Putamen (tissue), 1 donor: ENCODE results near the gene PRDM11.

Experiments
- DNase-seq: peaks from one replicate; pipeline ENCODE4 v3.0.0-alpha.2; 2016; ENCODE audit warnings: low spot score

PRDM11 gene

DNA sequence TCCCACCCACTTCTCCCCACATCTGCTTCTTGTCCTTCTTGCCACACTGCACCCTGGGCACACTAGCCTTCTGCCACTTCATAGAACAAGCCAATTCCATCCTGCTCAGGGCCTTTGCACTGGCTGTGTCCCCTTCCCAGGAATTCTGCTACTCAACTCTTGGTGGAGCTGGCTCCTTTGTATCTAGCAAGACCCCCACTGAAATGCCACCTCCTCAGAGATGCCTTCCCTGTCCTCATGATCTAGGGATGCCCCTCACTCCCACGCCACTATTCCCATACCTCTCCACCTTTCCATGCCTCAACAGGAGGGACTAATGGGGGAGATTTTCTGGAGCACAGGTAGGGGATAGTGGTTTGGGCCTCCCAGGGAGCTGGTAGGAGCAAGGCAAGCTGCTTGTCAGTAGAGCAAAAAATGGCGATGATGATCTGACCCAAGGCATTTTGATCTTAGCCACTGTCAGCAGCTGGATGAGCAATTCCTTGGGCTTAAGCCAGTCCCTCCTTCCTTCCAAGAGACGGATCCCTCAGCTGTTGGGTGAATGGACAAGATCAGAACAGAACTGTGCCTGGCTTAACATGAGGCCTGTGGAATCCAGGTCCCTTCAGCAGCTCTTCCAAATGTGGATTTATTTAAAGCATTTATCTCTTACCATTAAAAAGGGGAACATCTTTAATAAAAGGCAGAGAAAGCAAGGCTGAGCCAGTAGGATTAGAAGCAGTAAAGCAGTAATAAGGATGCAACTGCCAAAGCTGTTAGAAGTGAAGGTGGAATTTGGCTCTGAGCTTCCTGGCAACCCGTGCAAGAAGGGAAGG lies 4.0 kb upstream of the PRDM11 start:
- DNase-seq = no peak

DNA sequence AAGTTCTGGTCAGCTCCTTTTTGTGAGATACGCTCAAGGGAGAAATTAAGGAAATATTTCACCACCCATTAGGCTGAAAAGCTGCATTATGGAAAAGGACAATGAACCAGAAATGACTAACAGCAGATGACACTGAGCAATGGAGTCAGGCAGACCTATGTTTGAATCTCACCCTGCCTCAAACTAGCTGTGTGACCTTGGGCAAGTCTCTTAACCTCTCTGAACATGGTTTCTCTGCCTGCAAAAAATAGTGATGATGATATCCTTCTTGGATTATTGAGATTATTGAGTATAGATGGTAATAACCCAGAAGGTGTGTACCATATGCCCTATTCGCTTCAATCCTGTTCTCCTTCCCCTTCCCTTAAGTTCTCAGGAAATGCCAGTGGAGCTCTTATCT lies 2.9 kb upstream of the PRDM11 start:
- no peak for DNase-seq

DNA sequence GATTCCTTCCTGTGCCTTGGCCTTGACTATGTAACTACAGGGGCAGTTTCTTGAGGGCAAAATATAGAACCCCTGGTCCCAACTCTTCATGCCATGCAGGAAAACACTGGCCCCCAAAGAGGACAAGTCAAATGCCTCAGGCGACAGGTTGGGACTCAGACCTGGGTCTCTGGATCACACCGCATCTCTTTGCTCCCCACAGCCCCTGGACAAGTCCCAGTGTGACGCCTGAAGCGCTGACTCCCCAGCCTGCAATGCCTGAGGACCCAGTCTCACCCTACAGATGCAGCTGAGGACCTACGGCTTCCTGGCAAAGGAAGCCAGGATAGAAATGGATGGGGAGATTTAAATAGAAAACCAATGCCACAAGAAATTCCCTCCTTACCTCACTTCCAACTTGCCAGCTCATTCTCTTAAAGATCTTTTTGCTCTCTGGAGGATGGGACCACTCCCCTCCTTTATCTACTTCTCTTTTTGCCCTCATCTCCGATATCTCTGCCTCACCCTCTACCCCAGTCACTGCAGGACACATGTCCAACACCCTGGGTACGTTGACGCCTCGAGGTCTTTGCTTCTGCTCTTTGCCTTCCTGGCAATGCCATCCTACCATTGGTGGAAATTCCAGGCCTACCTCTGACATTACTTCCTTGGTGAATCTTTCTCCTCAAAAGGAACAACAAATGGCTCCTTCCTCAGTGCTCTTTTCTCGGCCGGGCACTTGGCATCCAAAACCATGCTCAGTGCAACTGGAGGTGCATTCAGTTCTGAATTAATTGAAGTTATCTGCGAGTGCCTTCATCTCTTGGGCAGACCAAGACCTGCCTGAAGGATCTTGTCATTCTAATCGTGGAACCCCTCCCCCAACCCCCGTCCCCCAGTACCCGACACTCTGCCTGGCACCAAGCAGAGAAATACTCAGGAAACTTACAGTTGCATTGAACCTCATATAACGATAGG lies 2.0 kb upstream of the PRDM11 start:
- no peak for DNase-seq

DNA sequence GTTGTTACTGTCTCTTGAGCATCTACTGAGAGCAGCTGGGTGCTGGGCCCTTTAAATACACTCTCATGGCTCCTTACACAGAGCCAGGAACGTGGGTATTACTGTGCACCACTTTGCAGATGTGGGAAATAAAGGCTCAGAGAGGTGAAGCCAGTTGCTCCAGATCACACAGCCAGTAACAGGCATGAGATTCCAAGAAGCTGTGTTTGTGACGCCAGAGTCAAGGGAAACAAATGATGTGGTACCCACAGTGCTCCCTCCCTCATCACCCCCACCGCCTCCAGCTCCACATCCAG lies 1.4 kb upstream of the PRDM11 start:
- DNase-seq = no peak

DNA sequence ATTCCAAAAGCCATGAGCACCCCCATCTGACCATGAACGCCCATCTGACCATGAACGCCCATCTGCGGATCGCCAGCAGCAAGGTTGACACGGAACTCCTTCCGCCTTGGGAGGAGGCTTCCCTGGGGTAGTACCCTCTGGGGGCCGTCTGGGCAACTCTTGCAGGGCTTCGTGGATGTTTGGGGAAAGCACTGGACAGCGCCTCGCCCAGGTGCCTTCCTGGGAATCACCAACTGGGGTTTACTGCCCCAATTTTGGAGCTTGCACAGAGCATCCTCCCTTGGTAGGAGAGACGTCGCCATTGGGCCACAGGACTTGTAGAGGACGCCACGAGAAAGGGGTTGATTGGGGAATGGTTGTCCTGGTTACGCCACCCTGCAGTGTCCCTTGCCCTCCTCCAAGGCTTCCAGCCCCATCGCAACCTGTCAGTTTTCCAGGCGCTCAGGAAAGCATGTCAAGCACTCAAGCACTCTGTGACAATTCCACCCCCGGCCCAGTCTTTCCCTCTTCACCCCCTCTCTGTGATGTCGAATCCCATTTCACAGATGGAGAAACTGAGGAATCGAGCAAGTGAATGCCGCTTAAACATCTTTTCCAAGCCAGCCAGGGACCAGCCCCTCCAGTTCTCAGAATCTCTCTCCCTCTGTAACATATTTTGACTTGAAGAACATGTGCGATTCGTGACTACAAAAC lies 914 bp upstream of the PRDM11 start:
- DNase-seq = peak; percentile 22

DNA sequence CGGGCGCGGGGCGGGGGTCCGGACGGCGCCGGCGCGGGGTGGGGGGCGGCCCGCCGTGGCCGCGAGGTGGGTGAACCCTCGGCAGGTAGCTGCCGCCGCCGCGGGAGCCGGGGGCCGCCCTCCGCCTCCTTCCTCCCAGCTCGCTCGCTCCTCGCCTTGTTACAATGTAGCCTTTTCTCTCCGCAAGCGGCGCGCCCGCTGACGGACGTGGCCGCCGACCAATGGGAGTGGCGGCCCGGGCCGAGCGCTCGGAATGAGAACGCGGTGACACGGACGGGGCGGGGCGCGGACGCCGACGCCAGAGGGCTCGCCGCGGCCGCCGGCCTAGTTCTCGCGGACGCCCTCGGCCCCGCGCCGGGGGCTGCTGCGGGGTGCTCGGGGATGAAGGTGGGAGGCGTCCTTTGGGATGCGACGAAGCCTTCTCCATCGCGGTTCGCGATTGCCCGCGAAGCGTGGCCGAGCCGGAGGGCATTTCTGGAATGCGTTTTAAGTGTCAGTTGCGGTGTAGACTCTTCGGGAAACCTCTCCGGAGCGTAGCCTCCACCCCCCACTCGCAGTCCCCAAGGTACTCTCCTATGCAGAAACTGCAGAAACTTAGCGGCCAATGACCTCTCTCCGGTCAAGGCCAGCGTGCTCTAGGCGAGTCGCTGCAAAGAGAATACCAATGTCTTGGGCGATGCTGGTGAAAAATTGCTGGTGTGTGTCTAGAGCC lies 734 bp downstream of the PRDM11 start:
- peak; percentile 95 for DNase-seq

DNA sequence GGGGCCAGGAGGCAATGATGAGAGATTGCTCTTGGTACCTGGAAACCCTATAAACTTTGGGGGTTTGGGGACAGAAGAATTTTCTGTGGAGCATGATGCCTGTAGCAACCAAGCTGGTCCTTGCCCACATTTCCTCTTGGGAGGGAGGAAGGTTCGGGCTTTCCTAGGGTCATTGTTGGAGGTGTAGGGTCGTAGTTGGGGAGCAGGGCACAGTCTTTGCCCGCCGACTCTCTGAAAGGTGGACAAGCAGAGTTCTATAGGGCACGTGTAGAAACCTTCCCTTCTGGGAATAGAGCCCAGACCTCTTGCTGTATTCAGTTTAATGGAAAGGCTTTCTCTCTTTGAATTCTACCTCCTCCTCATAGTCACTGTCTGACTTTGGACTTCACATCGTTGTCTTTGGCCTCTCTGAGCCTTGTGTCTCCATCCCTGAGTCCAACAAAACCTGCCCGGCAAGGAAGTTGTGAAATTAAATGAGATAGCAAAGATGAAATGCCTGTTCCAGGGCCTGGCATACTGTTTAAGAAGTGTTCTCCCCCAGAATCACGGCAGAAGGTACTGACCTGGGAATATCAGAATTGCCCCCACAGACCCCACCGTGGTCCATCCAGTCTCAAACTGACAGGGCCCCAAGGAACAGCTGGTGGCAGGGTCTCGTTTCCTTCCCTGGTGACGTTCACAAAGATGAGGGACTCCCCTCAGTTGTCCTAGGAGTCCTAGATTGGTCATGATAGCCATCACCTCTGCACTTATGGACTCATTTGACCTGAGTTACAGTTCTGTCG lies 1.6 kb downstream of the PRDM11 start:
- DNase-seq = no peak

GRCh38 chr11:45149483-45150056 lies 3.1 kb downstream of the PRDM11 start:
- no peak for DNase-seq

DNA sequence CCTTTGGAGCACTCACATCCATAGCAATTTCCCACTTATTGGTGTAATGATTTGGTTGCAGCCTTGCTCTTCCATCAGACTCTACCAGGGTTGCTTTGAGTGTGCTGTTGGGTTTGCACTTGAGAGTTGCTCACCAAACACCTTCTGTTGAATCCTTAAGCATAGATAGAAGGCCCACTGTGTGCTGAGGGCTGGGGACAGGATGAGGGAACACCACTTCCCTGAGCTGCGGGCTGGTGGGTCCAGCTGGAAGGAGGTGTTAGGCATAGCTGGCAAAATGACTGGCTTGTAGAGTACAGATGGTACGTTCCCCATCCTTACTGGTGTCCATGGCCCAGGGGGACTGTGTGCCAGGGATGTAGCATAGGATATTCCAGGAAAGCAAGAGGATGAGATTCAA lies 3.9 kb downstream of the PRDM11 start:
- DNase-seq = no peak

- no peak for DNase-seq
These were observed 4.5 kb downstream of the PRDM11 start for GRCh38 chr11:45150943-45151342.

DNA sequence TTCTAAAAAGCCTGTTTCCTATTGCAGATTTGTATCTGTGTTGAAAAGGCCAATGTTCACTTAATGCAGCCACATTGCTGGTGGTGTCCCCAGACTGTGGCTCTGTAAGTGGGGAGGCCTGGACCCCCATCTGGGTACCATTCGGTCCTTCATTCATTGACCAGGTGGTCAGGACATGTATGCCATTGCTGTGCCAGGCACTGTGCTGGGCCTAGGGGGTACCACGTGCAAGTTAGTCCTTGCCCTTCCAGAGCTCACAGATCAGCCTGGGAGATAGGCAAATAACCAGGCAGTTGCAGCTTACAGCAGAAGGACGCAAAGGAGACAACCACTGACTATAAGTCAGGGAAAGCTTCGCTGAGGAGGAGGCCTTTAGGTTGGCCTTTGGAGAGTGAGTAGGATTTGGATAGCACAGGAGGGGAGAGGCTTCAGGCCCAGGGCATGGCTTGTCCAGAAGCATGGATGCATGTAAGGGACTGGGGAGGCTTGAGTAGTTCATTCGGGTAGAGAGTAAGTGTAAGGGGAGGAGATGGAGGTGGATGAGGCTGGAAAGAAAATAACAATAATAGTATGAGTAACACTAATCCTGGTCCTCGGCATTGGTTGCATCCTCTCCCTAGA lies 5.0 kb downstream of the PRDM11 start:
- DNase-seq = no peak

- no peak for DNase-seq
These were observed 6.5 kb downstream of the PRDM11 start for GRCh38 chr11:45152740-45153595.

DNA sequence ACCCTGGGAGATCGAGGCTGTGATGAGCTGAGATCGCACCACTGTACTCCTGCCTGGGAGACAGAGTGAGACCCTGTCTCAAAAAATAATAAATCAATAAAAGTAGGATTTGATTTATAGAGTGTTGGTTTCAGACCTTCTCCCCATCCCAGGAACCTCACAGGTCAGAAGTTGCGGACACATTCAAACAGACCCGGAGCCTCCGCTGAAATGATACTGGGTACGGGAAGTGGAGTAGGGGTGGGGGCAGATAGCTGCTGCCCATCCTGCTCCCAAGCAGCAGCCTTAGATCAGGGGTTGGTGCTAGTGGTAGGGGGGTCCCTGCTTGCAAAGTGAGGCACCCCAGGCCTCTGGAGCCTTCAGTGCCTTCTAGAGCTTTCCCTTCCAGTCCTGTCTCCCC lies 7.8 kb downstream of the PRDM11 start:
- no peak for DNase-seq

GRCh38 chr11:45155058-45155551 lies 8.7 kb downstream of the PRDM11 start:
- DNase-seq = no peak

DNA sequence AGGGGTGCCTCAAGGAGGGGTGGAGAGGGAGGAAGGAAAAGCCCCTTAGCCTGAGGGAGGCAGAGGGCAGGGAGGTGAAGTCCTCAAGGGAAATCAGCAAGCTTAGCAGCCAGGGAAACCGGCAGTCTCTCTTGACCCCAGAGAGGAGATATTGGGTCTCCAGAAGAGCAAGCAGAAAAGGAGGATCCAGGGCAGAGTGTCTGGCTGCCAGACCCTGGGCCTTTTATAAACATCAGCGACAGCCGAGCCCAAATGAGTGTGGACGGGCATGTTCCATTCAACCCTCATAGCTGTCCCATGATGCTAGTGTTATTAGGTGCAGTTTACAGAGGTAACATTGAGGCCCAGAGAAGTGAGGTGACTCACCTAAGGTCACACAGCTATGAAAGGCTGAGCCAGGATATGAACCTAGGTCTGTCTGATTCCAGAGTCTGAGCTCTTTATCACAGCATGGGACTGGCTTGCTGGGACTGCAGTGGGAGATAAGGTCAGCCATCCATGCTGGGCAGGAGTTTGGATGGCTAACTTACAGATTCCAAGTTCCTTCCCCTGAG lies 9.3 kb downstream of the PRDM11 start:
- no peak for DNase-seq

GRCh38 chr11:45156201-45156600 lies 9.8 kb downstream of the PRDM11 start:
- DNase-seq = no peak

DNA sequence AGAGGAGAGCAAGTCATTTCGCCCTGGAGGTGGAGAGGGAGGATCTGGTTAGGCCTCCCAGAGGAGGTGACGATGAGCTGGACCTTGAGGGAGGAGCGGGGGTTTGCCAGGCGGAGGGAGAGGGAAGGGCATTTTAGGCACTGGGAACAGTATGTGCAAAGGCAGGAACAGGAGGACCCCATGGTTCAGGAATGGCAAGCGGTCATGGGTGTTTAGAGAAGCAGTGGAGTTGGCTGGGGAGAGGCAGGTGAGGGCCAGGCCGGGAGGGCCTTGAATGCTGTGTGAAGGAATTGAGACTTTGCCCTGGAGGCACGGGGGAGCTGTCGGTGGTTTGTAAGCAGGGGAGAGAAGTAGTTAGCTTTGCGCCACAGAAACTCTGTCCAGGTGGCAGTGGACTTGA lies 10.3 kb downstream of the PRDM11 start:
- DNase-seq = no peak

DNA sequence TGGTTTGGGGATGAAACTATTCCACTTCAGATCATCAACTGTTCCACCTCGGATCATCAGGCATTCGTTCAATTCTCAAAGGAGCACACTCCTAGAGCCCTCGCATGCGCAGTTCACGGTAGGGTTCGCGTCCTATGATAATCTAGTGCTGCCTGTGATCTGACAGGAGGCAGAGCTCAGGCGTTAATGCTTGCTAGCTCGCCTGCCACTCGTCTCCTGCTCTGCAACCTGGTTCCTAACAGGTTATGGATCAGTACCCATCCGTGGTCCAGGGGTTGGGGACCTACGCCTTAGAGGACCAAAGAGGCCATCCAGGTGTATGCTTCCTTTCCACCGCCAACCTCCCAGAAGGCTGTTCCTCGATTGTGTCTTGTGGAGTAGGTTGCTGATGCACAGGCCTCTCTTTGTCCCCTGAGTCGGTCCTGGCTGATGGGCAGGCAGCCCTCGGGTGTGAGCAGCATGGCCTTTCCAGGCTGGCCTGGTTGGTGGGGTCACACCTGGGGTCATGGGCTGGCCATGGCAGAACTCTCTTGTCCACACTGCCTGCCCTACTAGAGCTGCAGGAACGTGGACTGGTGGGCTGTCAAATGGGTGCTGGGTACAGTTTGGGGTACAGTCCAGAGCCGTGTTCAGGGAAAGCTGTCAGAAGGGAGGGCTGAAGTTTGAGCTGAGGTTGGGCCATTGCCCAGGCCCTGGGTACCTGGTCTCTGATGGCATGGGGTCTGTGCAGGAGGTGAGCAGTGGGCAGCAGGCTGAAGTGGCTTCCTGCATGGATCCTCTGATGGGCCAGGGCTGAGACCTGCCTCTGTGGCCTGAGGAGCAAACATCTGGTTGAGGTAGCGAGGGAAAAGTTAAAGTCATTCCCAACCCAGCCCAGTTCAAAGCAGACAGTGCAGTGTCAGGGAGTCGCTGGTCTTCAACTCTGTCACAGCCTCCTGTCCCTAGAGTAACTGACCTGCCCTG lies 11.1 kb downstream of the PRDM11 start:
- no peak for DNase-seq
